H1 (cell line): ENCODE data around the gene RTN4RL1. TPM values are rescaled to one million over a fixed set of nuclear protein-coding genes. Genes with fewer than 3 reads are reported as not detected.

Source experiments
- CTCF ChIA-PET: fragments of 300-600 bp; sonication (Branson Sonifier 250); formaldehyde crosslinking; loops from one replicate; lab custom pipeline; 2021; ENCODE audit not compliant: partially characterized antibody; lab: Charles Lee
- POLR2A ChIA-PET: fragments of 300-600 bp; sonication (Branson Sonifier 250); formaldehyde crosslinking; loops from one replicate; lab custom pipeline; 2021; ENCODE audit warnings: inconsistent platforms; ENCODE audit not compliant: partially characterized antibody; lab: Charles Lee
- DNase-seq, 2 experiments: peaks; one replicate each; pipeline versions ENCODE4 v3.0.0 to v3.0.0-alpha.2; 2010 to 2022; ENCODE audit warnings: low spot score in 2 of 2, low read depth in 1 of 2, mixed read lengths in 1 of 2
- FAIRE-seq: peaks from 2 replicates; lab custom pipeline; 2011; peaks lifted over from hg19 to GRCh38; lab: Jason Lieb, UNC
- H2AFZ ChIP-seq: 2 replicates; pipeline ENCODE4 v1.8.1; 2012; ENCODE audit warnings: low read length, inconsistent platforms
- H2AK5ac ChIP-seq: 2 replicates; pipeline ENCODE4 v1.6.1; 2013; ENCODE audit warnings: low read depth, low read length
- H2BK120ac ChIP-seq: replicated peaks from 2 replicates; pipeline ENCODE3; 2013; ENCODE audit warnings: low read depth, low read length, inconsistent platforms
- H2BK12ac ChIP-seq: 2 replicates; pipeline ENCODE4 v1.6.1; 2013; ENCODE audit warnings: low read depth, low read length
- H2BK15ac ChIP-seq: 2 replicates; pipeline ENCODE4 v1.6.1; 2013; ENCODE audit warnings: low read length
- H2BK20ac ChIP-seq: 2 replicates; pipeline ENCODE4 v1.6.1; 2013; ENCODE audit warnings: low read length
- H2BK5ac ChIP-seq: 2 replicates; pipeline ENCODE4 v1.6.1; 2013; ENCODE audit warnings: low read depth, low read length
- H3K14ac ChIP-seq: 2 replicates; pipeline ENCODE4 v1.6.1; 2013; ENCODE audit warnings: inconsistent platforms; ENCODE audit not compliant: insufficient read length
- H3K18ac ChIP-seq: 2 replicates; pipeline ENCODE4 v1.6.1; 2013; ENCODE audit warnings: low read length; ENCODE audit errors: extremely low read depth
- H3K23ac ChIP-seq: 2 replicates; pipeline ENCODE4 v1.6.1; 2013; ENCODE audit warnings: inconsistent platforms; ENCODE audit not compliant: insufficient read length
- H3K23me2 ChIP-seq: 2 replicates; pipeline ENCODE4 v1.6.1; 2013; ENCODE audit warnings: low read depth, low read length
- H3K27ac ChIP-seq: 2 replicates; pipeline ENCODE4 v1.6.1; 2011; ENCODE audit warnings: low read depth, low read length, inconsistent platforms
- H3K27me3 ChIP-seq, 4 experiments: replicated peaks in 1 of 4; 1 replicate in 1 of 4; 2 replicates in 3 of 4; pipeline versions ENCODE4 v1.6.1 to v1.8.1; 2011 to 2013; ENCODE audit warnings: low read length in 3 of 4, mild to moderate bottlenecking in 3 of 4, inconsistent platforms in 2 of 4, mixed read lengths in 2 of 4, moderate library complexity in 1 of 4; ENCODE audit not compliant: control insufficient read depth in 3 of 4, insufficient read depth in 3 of 4; ENCODE audit errors: extremely low read depth in 1 of 4
- H3K36me3 ChIP-seq, 4 experiments: 2 replicates each; pipeline versions ENCODE4 v1.6.1 to v1.8.1; 2011 to 2013; ENCODE audit warnings: mild to moderate bottlenecking in 4 of 4, low read length in 3 of 4, moderate library complexity in 2 of 4, control low read depth in 1 of 4, inconsistent platforms in 1 of 4; ENCODE audit not compliant: insufficient read depth in 4 of 4, control insufficient read depth in 2 of 4
- H3K4ac ChIP-seq: replicated peaks from 2 replicates; pipeline ENCODE3; 2013; ENCODE audit warnings: low read length, low read depth, mixed read lengths, inconsistent platforms; ENCODE audit not compliant: insufficient read length
- H3K4me1 ChIP-seq, 4 experiments: replicated peaks in 1 of 4; 1 replicate in 1 of 4; 2 replicates in 3 of 4; pipeline versions ENCODE4 v1.6.1 to v1.8.1; 2011 to 2013; ENCODE audit warnings: low read length in 3 of 4, inconsistent platforms in 2 of 4, mixed read lengths in 1 of 4; ENCODE audit not compliant: insufficient read depth in 4 of 4, control insufficient read depth in 3 of 4
- H3K4me2 ChIP-seq, 2 experiments: 2 replicates each; pipeline versions ENCODE4 v1.6.1 to v1.8.1; 2011 to 2013; ENCODE audit warnings: low read depth in 2 of 2, low read length in 2 of 2, control low read depth in 1 of 2, inconsistent platforms in 1 of 2, mild to moderate bottlenecking in 1 of 2; ENCODE audit not compliant: insufficient read depth in 1 of 2
- H3K4me3 ChIP-seq, 4 experiments: fragments of 200-600, 300-600 bp in 1 of 4; sonication (generic), shearing (Covaris generic), sonication (Bioruptor Twin) in 1 of 4; 2 replicates each; pipeline versions ENCODE4 v1.5.1 to v1.8.1; 2011 to 2016; ENCODE audit warnings: low read length in 4 of 4, low read depth in 3 of 4, control low read depth in 2 of 4, inconsistent platforms in 2 of 4, mild to moderate bottlenecking in 2 of 4, mixed read lengths in 1 of 4, moderate library complexity in 1 of 4; ENCODE audit not compliant: insufficient read depth in 2 of 4; ENCODE audit errors: extremely low read depth in 1 of 4
- H3K56ac ChIP-seq: replicated peaks from 2 replicates; pipeline ENCODE3; 2013; ENCODE audit warnings: low read depth, mild to moderate bottlenecking, mixed read lengths, low read length, inconsistent platforms; ENCODE audit not compliant: insufficient read length
- H3K79me1 ChIP-seq: 2 replicates; pipeline ENCODE4 v1.6.1; 2013; ENCODE audit warnings: low read depth, low read length, control low read depth
- H3K79me2 ChIP-seq, 2 experiments: 2 replicates each; pipeline versions ENCODE4 v1.6.1 to v1.8.1; 2012 to 2013; ENCODE audit warnings: low read length in 2 of 2, mild to moderate bottlenecking in 2 of 2, inconsistent platforms in 1 of 2; ENCODE audit not compliant: insufficient read depth in 2 of 2, control insufficient read depth in 1 of 2
- H3K9ac ChIP-seq, 4 experiments: replicated peaks in 1 of 4; 1 replicate in 1 of 4; 2 replicates in 3 of 4; pipeline versions ENCODE4 v1.6.1 to v1.8.1; 2011 to 2013; ENCODE audit warnings: low read depth in 3 of 4, low read length in 3 of 4, control low read depth in 2 of 4, mild to moderate bottlenecking in 2 of 4, moderate library complexity in 2 of 4, inconsistent platforms in 1 of 4; ENCODE audit errors: extremely low read depth in 1 of 4
- H3K9me3 ChIP-seq, 2 experiments: 2 replicates each; pipeline versions ENCODE4 v1.6.1 to v1.8.1; 2012 to 2013; ENCODE audit warnings: mild to moderate bottlenecking in 2 of 2, moderate library complexity in 2 of 2, control low read depth in 1 of 2, inconsistent platforms in 1 of 2, low read depth in 1 of 2, low read length in 1 of 2, mixed read lengths in 1 of 2; ENCODE audit not compliant: insufficient read depth in 2 of 2
- H4K20me1 ChIP-seq, 2 experiments: replicated peaks in 1 of 2; 2 replicates each; pipeline versions ENCODE3 to v1.8.1; 2011 to 2013; ENCODE audit warnings: inconsistent platforms in 2 of 2, low read length in 2 of 2, mild to moderate bottlenecking in 1 of 2; ENCODE audit not compliant: insufficient read depth in 2 of 2, control insufficient read depth in 1 of 2
- H4K5ac ChIP-seq: 2 replicates; pipeline ENCODE4 v1.6.1; 2013; ENCODE audit warnings: low read length, low read depth, mixed read lengths, inconsistent platforms; ENCODE audit not compliant: insufficient read length
- H4K8ac ChIP-seq: 2 replicates; pipeline ENCODE4 v1.8.0; 2013; ENCODE audit warnings: mild to moderate bottlenecking, moderate library complexity, low read length, inconsistent platforms; ENCODE audit not compliant: insufficient read depth; ENCODE audit errors: extremely low read depth
- H4K91ac ChIP-seq: replicated peaks from 2 replicates; pipeline ENCODE3; 2013; ENCODE audit warnings: low read length, mixed read lengths, inconsistent platforms; ENCODE audit not compliant: insufficient read length
- BCL11A ChIP-seq, 2 experiments: IDR thresholded peaks; one replicate each; pipeline ENCODE4 v1.6.1; 2011; ENCODE audit warnings: low read depth in 2 of 2, low read length in 2 of 2, mild to moderate bottlenecking in 2 of 2
- CHD1 ChIP-seq: IDR thresholded peaks from 2 replicates; pipeline ENCODE4 v1.6.1; 2012; ENCODE audit warnings: low read depth, low read length, improper control_type of control experiment
- CHD2 ChIP-seq: IDR thresholded peaks from 2 replicates; pipeline ENCODE4 v1.6.1; 2012; ENCODE audit warnings: low read length, improper control_type of control experiment
- NANOG ChIP-seq: IDR thresholded peaks from 2 replicates; pipeline ENCODE4 v1.6.1; 2011; ENCODE audit warnings: low read length, low read depth, mild to moderate bottlenecking, inconsistent platforms; ENCODE audit not compliant: insufficient read depth, poor library complexity, severe bottlenecking
- POLR2AphosphoS5 ChIP-seq: IDR thresholded peaks from 2 replicates; pipeline ENCODE4 v1.6.1; 2011; ENCODE audit warnings: low read depth, low read length
- SIRT6 ChIP-seq: IDR thresholded peaks from one replicate; pipeline ENCODE4 v1.7.1; 2012; ENCODE audit warnings: low read length, inconsistent platforms
- SP2 ChIP-seq: IDR thresholded peaks from 2 replicates; pipeline ENCODE4 v1.6.1; 2012; ENCODE audit warnings: mild to moderate bottlenecking, low read length, inconsistent platforms
- SUZ12 ChIP-seq: fragments of 200-600 bp; sonication (generic); IDR thresholded peaks from 2 replicates; pipeline ENCODE4 v1.6.1; 2012; ENCODE audit warnings: mild to moderate bottlenecking, inconsistent platforms, low read length, moderate library complexity, mixed read lengths
- TBP ChIP-seq: IDR thresholded peaks from 2 replicates; pipeline ENCODE4 v1.6.1; 2011; ENCODE audit warnings: low read depth, low read length, improper control_type of control experiment
- WGBS, 2 experiments: shearing (Covaris generic) in 1 of 2; methylation state at CpG; one replicate each; pipeline versions ENCODE4 v1.1.6 to v1.1.7; 2013 to 2015; ENCODE audit warnings: low lambda C conversion rate in 2 of 2, mixed read lengths in 2 of 2, inconsistent platforms in 1 of 2, low coverage in 1 of 2, missing lambda C conversion rate in 1 of 2; ENCODE audit not compliant: insufficient replicate concordance in 2 of 2, insufficient coverage in 1 of 2, insufficient read length in 1 of 2; ENCODE audit errors: extremely low coverage in 1 of 2, missing lambda C conversion rate in 1 of 2; 5-methylcytosine and 5-hydroxymethylcytosine counted together
- polyA plus RNA-seq, 7 experiments: library from polyadenylated mRNA; depleted of rRNA in 3 of 7; stranded (reverse) in 5 of 7; unstranded in 2 of 7; fragments of >200 nt in 5 of 7; fragments of 200-250 nt in 2 of 7; gene quantifications; 1 replicate in 5 of 7; 2 replicates in 1 of 7; 4 replicates in 1 of 7; pipeline versions ENCODE4 v1.2.1 to v1.2.3, GENCODE V29; 2011 to 2013; ENCODE audit warnings: missing spikeins in 2 of 7, mixed read lengths in 2 of 7
- total RNA-seq: library from RNA; stranded (reverse); fragmentation: NEBNext Ultra II Directional; extraction: Animal tissue kit (Norgen Biotek cat#: 25700); gene quantifications from 2 replicates; pipeline ENCODE4 v1.2.1, GENCODE V29; 2021
- TF ChIP-seq, protein P1 (sequence below): IDR thresholded peaks from 2 replicates; pipeline ENCODE4 v1.6.1; 2012; ENCODE audit warnings: inconsistent platforms

The RTN4RL1 gene
- total and polyA plus RNA-seq, 2 of the 8 experiments (the other 6 are each of a cell fraction or from before 2014, with no cell fraction given), result 0.09 TPM; not detected in 1

DNA sequence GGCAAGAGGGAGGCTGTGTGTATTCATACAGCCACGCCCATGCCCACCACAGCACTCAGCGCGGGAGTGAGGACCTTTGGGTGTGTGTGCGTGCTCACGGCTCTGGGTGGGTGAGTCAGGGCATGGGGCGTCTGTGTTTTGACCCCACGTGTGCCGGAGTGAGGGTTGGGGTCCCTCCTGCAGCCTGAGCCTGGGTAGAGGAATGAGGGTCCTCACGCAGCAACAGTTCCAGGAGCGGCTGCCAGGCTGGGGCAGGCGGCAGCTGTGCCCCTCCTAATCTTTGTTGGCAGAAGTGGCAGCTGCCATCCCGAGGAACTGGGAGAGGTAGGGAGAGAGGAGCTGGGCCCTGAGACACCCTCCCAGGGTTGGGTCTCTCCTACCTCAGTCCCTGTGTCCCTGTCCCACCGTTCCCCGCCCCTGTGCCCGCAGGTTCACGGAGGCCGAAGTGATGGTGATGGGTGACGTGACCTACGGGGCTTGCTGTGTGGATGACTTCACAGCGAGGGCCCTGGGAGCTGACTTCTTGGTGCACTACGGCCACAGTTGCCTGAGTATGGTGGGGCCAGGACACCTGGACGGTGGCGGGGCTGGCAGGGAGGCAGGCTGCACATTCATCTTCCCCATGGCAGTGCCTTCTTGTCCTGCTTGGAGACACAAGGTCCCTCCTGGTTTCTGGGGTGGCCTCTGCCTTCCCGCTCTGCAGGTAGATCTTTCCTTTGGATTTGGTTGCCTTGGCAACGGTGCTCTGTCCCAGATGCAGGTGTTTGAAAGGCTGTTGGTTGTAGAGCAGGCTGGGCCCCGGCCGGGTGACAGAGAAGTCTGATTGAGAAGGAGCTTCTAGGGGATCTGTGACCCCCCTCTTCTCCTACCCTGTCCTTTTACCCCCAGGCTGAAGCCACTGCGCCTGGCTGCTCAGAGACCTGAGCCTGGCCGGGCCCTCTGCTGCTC lies 10.7 kb upstream of the RTN4RL1 start:
- H3K79me2 ChIP-seq, result no peaks in the 10 kb centered on the region
- no peak overlapping the region for H2BK15ac ChIP-seq
- no peak overlapping the region for H2BK20ac ChIP-seq
- DNase-seq (no peak), FAIRE-seq (no peak)
- H2BK120ac ChIP-seq, result no peak overlapping the region
- H2BK5ac ChIP-seq, result no peak overlapping the region
- no peak overlapping the region for H3K4me3 ChIP-seq
- H2AK5ac ChIP-seq, result no peak overlapping the region
- H3K9ac ChIP-seq, result no peak overlapping the region
- H3K79me1 ChIP-seq, result no peaks in the 10 kb centered on the region
- H3K9me3 ChIP-seq, result no peaks in the 10 kb centered on the region
- H3K4me1 ChIP-seq, result peaks cover under 1 to 6% (median 2%) of the 10 kb centered on the region in 4 experiments; a peak in 4 of 7 replicates
- no peak overlapping the region for H2AFZ ChIP-seq
- WGBS, 2 experiments, result 90% methylated on average over 28 of the region's 29 CpGs; no CpG with 5 or more reads in 1 of the 2 experiments
- POLR2A ChIA-PET, result no interaction called here
- no peak overlapping the region for H3K14ac ChIP-seq
- H4K20me1 ChIP-seq, result peaks cover 0 to 6% of the 10 kb centered on the region in 2 experiments
- no peaks in the 10 kb centered on the region for H3K23me2 ChIP-seq
- peaks cover 0 to 5% (median 1%) of the 10 kb centered on the region in 4 experiments; a peak in 3 of 8 replicates for H3K36me3 ChIP-seq
- no peak overlapping the region for H3K27ac ChIP-seq
- no peak overlapping the region for H4K91ac ChIP-seq
- H2BK12ac ChIP-seq, result no peak overlapping the region
- no peak overlapping the region for H3K18ac ChIP-seq
- H3K27me3 ChIP-seq, result no peaks in the 10 kb centered on the region
- H3K4ac ChIP-seq, result no peak overlapping the region
- TF ChIP-seq POLR2AphosphoS5 (no peak), SUZ12 (no peak), SIRT6 (no peak), TBP (no peak), CHD2 (no peak), BCL11A (IDR thresholded peaks at IDR 0.05; ENCODE audit: low read depth in 2 of 2, low read length in 2 of 2) (no peak), CHD1 (no peak), SP2 (no peak), NANOG (no peak)
- TF ChIP-seq, protein P1, sequence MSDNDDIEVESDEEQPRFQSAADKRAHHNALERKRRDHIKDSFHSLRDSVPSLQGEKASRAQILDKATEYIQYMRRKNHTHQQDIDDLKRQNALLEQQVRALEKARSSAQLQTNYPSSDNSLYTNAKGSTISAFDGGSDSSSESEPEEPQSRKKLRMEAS, result no peak
- CTCF ChIA-PET, result interaction anchor here (1.2 to 1.5 kb wide), 3 partner anchors 17 to 209 kb away, joined by 3 to 4 read pairs (median 3); no protein-coding TSS in a partner anchor
- H4K5ac ChIP-seq, result no peak overlapping the region
- H3K56ac ChIP-seq, result no peak overlapping the region
- H3K23ac ChIP-seq, result no peak overlapping the region
- no peak overlapping the region for H3K4me2 ChIP-seq
- no peak overlapping the region for H4K8ac ChIP-seq
